GM12864 (cell line): ENCODE data around the gene LPO.

Experiments
- DNase-seq: peaks from one replicate; pipeline ENCODE4 v3.0.0-alpha.2; 2011; ENCODE audit warnings: low read depth
- H3K4me3 ChIP-seq: 2 replicates; pipeline ENCODE4 v1.5.1; 2011; ENCODE audit warnings: mild to moderate bottlenecking, low read depth, low read length, control low read depth
- TF ChIP-seq, protein P1 (sequence below): IDR thresholded peaks from 2 replicates; pipeline ENCODE4 v1.5.1; 2011; ENCODE audit warnings: low read depth, mild to moderate bottlenecking, moderate library complexity, low read length, control low read depth, inconsistent platforms; ENCODE audit errors: missing control alignments

Gene LPO

DNA sequence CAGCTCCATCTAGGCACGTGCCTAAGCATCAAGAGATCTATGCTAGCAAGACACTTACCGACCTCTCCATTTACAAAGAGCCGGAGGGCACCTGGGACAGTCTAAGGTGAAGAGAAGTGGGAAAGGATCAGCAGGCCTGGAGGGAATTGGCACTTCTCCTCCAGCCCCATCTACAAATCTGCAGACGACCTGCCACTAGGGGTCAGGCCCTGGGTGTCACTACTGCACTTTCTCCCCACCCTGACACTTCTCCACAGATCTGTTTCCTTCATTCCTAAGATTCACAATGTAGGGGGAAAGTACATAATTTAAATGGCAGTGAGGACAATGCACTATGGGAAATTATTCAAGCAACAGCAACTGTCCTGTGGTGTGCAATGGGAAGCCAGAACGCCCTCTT is 27.5 kb upstream of the LPO start:
- no peak for DNase-seq
- TF ChIP-seq, protein P1, sequence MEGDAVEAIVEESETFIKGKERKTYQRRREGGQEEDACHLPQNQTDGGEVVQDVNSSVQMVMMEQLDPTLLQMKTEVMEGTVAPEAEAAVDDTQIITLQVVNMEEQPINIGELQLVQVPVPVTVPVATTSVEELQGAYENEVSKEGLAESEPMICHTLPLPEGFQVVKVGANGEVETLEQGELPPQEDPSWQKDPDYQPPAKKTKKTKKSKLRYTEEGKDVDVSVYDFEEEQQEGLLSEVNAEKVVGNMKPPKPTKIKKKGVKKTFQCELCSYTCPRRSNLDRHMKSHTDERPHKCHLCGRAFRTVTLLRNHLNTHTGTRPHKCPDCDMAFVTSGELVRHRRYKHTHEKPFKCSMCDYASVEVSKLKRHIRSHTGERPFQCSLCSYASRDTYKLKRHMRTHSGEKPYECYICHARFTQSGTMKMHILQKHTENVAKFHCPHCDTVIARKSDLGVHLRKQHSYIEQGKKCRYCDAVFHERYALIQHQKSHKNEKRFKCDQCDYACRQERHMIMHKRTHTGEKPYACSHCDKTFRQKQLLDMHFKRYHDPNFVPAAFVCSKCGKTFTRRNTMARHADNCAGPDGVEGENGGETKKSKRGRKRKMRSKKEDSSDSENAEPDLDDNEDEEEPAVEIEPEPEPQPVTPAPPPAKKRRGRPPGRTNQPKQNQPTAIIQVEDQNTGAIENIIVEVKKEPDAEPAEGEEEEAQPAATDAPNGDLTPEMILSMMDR: peak; percentile 46
- H3K4me3 ChIP-seq: no peak overlapping the region

DNA sequence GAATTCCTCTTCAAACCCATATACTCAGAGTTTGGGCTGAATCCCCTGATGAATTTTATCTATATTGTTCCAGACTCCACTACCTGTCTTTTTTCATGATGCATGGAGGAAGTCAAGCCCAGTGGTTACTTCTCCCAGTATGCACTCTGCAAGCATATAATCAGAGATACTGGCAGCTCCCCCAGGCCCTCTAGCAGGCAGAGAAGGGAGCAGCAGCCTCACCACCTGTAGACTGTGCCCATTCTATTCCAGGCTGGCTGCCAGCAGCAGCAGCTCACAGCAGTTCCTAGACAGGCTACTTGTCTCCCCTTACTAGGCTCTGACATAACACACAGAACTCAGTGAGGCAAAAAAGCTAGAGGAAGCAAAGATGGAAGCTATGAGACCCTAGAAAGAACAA is 22.7 kb upstream of the LPO start:
- TF ChIP-seq, protein P1: no peak
- no peak for DNase-seq
- no peak overlapping the region for H3K4me3 ChIP-seq

DNA sequence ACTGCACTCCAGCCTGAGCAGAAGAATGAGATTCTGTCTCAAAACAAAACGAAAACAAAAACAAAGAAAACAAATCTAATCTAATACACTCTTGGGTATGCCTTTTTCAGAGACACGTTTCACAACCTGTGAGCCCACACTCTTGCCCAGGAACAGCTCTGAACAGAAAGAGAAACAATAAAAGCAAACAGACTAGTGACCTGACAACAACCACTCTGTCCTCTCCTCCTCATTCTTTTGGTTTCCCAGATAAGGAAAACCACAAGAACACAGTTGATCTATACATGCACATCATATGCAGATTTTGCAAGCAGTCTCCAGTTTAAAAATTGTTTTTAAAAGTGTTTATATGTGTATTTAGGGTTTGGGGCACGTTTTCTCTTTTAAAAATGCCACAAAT is 20.6 kb upstream of the LPO start:
- TF ChIP-seq, protein P1: no peak
- no peak for DNase-seq
- no peak overlapping the region for H3K4me3 ChIP-seq

DNA sequence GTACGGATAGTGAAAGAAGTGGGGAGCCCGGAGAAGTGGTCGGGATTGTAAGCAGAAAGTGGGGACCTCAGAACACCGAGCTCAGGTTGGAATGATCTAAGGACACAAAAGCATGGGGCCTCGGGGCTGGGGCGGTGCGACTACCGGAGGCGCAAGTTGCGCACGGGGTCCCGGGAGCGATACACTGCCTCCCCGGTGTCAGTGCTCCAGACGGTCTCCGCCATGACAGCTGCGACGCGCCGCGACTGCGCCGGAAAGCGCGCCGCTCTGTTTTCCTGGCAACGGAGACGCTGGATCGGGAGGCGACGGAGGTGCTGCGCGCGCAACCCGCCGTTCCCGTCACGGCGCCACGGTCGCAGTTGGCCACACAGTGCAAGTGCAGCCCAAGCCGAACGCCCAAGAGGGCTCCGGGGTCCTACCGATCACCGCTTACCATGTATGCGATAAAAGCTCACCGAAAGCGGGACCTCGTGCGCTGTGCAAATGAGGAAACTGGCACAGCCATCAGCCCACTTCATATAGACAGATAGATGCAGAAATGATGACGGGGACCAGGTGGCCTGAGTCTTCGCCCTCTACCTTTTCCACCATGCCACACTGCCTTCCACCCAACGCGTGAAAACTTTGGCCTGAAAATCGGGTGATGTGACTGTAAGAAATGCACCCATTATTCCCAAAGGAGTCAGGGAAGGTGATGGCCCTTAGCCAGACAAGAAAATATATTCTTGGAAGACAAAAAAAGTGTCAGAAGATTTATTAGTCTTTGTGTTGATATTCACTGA is 19.2 kb upstream of the LPO start, which contains the start of gene MKS1:
Gene MKS1 (minus strand): TSS at position 249 of the 782 bp plus-strand sequence. CDS start 25 bp downstream, at position 224.
- peak; percentile 79 for DNase-seq
- TF ChIP-seq, protein P1: peak; percentile 80
- H3K4me3 ChIP-seq: peak within 1 kb of the TSS; percentile 63

DNA sequence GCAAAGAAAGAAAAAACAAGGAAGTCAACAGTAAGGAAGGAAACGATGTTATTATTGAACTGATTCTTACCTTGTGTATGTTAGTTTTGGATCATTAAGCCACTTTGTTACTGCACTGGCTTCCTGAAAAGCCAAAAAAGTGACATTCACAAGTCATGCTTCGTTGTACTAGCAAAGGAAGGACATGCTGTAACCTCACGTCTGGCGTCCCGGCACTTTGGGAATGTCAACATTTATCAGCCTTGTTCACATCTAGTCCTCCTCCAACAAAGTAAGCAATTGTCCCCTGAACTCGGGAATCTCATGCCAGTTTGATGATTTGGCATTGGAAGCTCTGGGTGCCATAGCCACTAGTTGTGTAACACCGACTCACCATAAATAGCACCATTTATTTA is 18.6 kb upstream of the LPO start:
- no peak for DNase-seq
- TF ChIP-seq, protein P1: no peak
- H3K4me3 ChIP-seq: peak overlapping the region; percentile 63; the same call in 1 of the 2 replicates

DNA sequence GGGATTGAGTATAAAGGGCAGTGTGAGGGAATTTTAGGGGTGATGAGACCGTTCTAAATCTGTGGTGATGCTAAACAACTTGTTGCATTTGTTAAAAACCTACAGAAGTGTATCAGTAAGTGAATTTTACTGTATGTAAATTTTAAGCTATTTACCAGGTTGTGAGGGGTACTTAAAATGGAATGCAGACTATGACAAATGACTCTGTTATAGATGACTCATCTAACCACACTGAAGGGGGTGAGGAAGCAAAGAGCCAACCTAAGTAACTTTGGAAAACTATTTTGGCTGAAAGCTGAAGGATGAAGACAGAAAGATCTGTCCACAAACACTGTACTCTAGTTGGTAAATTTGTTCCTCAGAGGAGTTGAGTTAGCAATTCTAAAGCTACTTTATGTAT is 14.1 kb upstream of the LPO start:
- DNase-seq: no peak
- H3K4me3 ChIP-seq: no peak overlapping the region

More for the DNA sequence above, 14.1 kb upstream of the LPO start:
- TF ChIP-seq, protein P1: no peak
